Prostate gland (tissue), 2 donors: ENCODE measurements around the gene UNK.
"Not testable (repeated sequence)": the region's sequence is repeated elsewhere in the genome, so short reads cannot be mapped to it uniquely, and the experiment has no call there.

Experiments
- POLR2A ChIP-seq: fragments of 450-650 bp; IDR thresholded peaks from one replicate; pipeline ENCODE4 v1.6.1; 2016; ENCODE audit warnings: antibody characterized with exemption, mild to moderate bottlenecking
- TF ChIP-seq, protein P1 (sequence below), 4 experiments: fragments of 200-600 bp in 2 of 4; fragments of 450-650 bp in 2 of 4; sonication (generic) in 2 of 4; IDR thresholded peaks; 1 replicate in 3 of 4; 2 replicates in 1 of 4; pipeline ENCODE4 v1.5.1; 2016 to 2019; ENCODE audit warnings: antibody characterized with exemption in 4 of 4, mild to moderate bottlenecking in 2 of 4, moderate library complexity in 2 of 4

GRCh38 chr17:75759978-75760640 is 24.5 kb upstream of the UNK start:
- TF ChIP-seq POLR2A, result not testable (repeated sequence)
- TF ChIP-seq, protein P1, sequence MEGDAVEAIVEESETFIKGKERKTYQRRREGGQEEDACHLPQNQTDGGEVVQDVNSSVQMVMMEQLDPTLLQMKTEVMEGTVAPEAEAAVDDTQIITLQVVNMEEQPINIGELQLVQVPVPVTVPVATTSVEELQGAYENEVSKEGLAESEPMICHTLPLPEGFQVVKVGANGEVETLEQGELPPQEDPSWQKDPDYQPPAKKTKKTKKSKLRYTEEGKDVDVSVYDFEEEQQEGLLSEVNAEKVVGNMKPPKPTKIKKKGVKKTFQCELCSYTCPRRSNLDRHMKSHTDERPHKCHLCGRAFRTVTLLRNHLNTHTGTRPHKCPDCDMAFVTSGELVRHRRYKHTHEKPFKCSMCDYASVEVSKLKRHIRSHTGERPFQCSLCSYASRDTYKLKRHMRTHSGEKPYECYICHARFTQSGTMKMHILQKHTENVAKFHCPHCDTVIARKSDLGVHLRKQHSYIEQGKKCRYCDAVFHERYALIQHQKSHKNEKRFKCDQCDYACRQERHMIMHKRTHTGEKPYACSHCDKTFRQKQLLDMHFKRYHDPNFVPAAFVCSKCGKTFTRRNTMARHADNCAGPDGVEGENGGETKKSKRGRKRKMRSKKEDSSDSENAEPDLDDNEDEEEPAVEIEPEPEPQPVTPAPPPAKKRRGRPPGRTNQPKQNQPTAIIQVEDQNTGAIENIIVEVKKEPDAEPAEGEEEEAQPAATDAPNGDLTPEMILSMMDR (IDR thresholded peaks at IDR 0.05), result not testable (repeated sequence)
